ENCODE results near the gene PHF21B. TPM values are rescaled to one million over a fixed set of nuclear protein-coding genes. Genes with fewer than 3 reads are reported as not detected.

Gene PHF21B
- total RNA-seq, 2 experiments from 2014 or later: 0.92 to 1.1 TPM

GRCh38 chr22:44920183-44920582 is 89.6 kb downstream of the PHF21B start:
- TF ChIP-seq CTCF (IDR thresholded peaks at IDR 0.05): no peak
- Mint-ChIP-seq H3K27me3 (no peaks in the 10 kb centered on the region), H3K4me3 (no peak overlapping the region), H3K4me1 (ENCODE audit: low read depth) (no peaks in the 10 kb centered on the region), H3K27ac (no peak overlapping the region), H3K9me3 (no peaks in the 10 kb centered on the region), H3K36me3 (ENCODE audit: low read depth) (no peaks in the 10 kb centered on the region)
- DNase-seq (no peak), ATAC-seq (no peak)
- intact Hi-C loops (cut with micrococcal nuclease): no loop called here
- CTCF ChIA-PET: no interaction called here
- POLR2A ChIA-PET: no interaction called here

GRCh38 chr22:44919691-44920090 is 90.1 kb downstream of the PHF21B start:
- DNase-seq: no peak
- Mint-ChIP-seq H3K9me3 (no peaks in the 10 kb centered on the region), H3K27me3 (no peaks in the 10 kb centered on the region), H3K27ac (no peak overlapping the region), H3K4me3 (no peak overlapping the region), H3K36me3 (ENCODE audit: low read depth) (no peaks in the 10 kb centered on the region), H3K4me1 (ENCODE audit: low read depth) (no peaks in the 10 kb centered on the region)
- CTCF ChIA-PET: no interaction called here
- ATAC-seq: no peak
- POLR2A ChIA-PET: no interaction called here
- TF ChIP-seq CTCF (IDR thresholded peaks at IDR 0.05): no peak
- intact Hi-C loops (cut with micrococcal nuclease): no loop called here

GRCh38 chr22:44918925-44919392 is 90.8 kb downstream of the PHF21B start:
- Mint-ChIP-seq H3K27me3 (no peaks in the 10 kb centered on the region), H3K4me1 (ENCODE audit: low read depth) (no peaks in the 10 kb centered on the region), H3K4me3 (no peak overlapping the region), H3K9me3 (no peaks in the 10 kb centered on the region), H3K27ac (no peak overlapping the region), H3K36me3 (ENCODE audit: low read depth) (no peaks in the 10 kb centered on the region)
- intact Hi-C loops (cut with micrococcal nuclease): no loop called here
- CTCF ChIA-PET: no interaction called here
- ATAC-seq (no peak), DNase-seq (no peak)
- POLR2A ChIA-PET: no interaction called here
- TF ChIP-seq CTCF (IDR thresholded peaks at IDR 0.05): no peak

- no peak for ATAC-seq
Observed at GRCh38 chr22:44918166-44918924, 91.5 kb downstream of the PHF21B start.

More at GRCh38 chr22:44918166-44918924, 91.5 kb downstream of the PHF21B start:
- no peak for DNase-seq
- Mint-ChIP-seq H3K27me3 (no peaks in the 10 kb centered on the region), H3K36me3 (ENCODE audit: low read depth) (no peaks in the 10 kb centered on the region), H3K4me1 (ENCODE audit: low read depth) (no peaks in the 10 kb centered on the region), H3K27ac (no peak overlapping the region), H3K9me3 (no peaks in the 10 kb centered on the region), H3K4me3 (no peak overlapping the region)
- TF ChIP-seq CTCF (IDR thresholded peaks at IDR 0.05): no peak
- ChIA-PET CTCF (interaction anchor here (0.6 kb wide), 1 partner anchor 346 kb away, joined by 3 read pairs; no protein-coding TSS in a partner anchor), POLR2A (no interaction called here)
- intact Hi-C loops (cut with micrococcal nuclease): no loop called here

Data from activated CD8-positive, alpha-beta T cell treated with anti-CD3 and anti-CD28 coated beads for 36 hours (primary cell).